IMR-90 (cell line): ENCODE results near the gene HDAC8.

Experiments used
- BHLHE40 ChIP-seq: fragments of 150-350 bp; IDR thresholded peaks from 2 replicates; pipeline ENCODE4 v1.6.1; 2016; ENCODE audit warnings: mild to moderate bottlenecking, low read depth, low read length
- CEBPB ChIP-seq: IDR thresholded peaks from 2 replicates; pipeline ENCODE4 v1.6.1; 2012; ENCODE audit warnings: low read depth, low read length, improper control_type of control experiment
- FOS ChIP-seq: fragments of 150-350 bp; IDR thresholded peaks from 2 replicates; pipeline ENCODE4 v1.6.1; 2016; ENCODE audit warnings: low read depth, low read length
- MAFK ChIP-seq: IDR thresholded peaks from 2 replicates; pipeline ENCODE4 v1.6.1; 2012; ENCODE audit warnings: low read depth, low read length, improper control_type of control experiment
- MAZ ChIP-seq: IDR thresholded peaks from 2 replicates; pipeline ENCODE4 v1.6.1; 2012; ENCODE audit warnings: low read depth, mild to moderate bottlenecking, low read length, improper control_type of control experiment, moderate library complexity, borderline replicate concordance
- POLR2A ChIP-seq: IDR thresholded peaks from 2 replicates; pipeline ENCODE4 v1.6.1; 2012; ENCODE audit warnings: mild to moderate bottlenecking, low read depth, low read length
- RAD21 ChIP-seq: IDR thresholded peaks from 2 replicates; pipeline ENCODE4 v1.6.1; 2012; ENCODE audit warnings: low read length, improper control_type of control experiment
- RCOR1 ChIP-seq: IDR thresholded peaks from 2 replicates; pipeline ENCODE4 v1.6.1; 2012; ENCODE audit warnings: mild to moderate bottlenecking, low read length, improper control_type of control experiment; ENCODE audit not compliant: insufficient replicate concordance
- RFX5 ChIP-seq: IDR thresholded peaks from 2 replicates; pipeline ENCODE4 v1.8.0; 2012; ENCODE audit warnings: low read depth, mild to moderate bottlenecking, low read length, moderate library complexity
- SMC3 ChIP-seq: fragments of 150-350 bp; IDR thresholded peaks from 2 replicates; pipeline ENCODE4 v1.6.1; 2016; ENCODE audit warnings: low read depth, mild to moderate bottlenecking, antibody characterized with exemption, low read length, moderate library complexity
- TF ChIP-seq, protein P1 (sequence below): conservative IDR thresholded peaks from 2 replicates; pipeline ENCODE4 v1.5.1; 2012; ENCODE audit warnings: mild to moderate bottlenecking, low read depth, low read length, improper control_type of control experiment
- TF ChIP-seq, protein P2 (sequence below): fragments of 150-350 bp; IDR thresholded peaks from 2 replicates; pipeline ENCODE4 v1.6.1; 2017; ENCODE audit warnings: mild to moderate bottlenecking, antibody characterized with exemption, low read length, low read depth
- TF ChIP-seq, protein P3 (sequence below): fragments of 150-350 bp; IDR thresholded peaks from 2 replicates; pipeline ENCODE4 v1.6.1; 2016; ENCODE audit warnings: low read depth, mild to moderate bottlenecking, low read length, moderate library complexity, borderline replicate concordance

DNA sequence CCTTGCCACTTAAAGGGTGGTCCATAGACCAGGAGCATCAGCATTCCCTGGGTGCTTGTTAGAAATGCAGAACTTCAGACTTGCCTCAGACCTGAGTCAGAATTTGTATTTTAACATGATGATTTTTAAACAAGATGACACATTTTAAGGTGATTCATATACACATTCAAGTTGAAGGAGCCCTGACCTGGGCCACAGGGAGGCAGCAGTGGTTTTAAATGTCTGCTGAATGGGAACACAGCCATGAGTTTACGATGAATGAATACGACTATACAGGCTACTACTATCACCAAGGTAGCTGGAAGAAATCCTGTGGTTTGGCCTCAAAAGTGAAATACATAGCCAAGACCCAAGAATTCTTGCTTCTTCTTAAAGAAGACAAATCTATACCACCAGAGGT is 2.9 kb downstream of the HDAC8 start:
- TF ChIP-seq POLR2A (no peak), FOS (no peak), SMC3 (peak; percentile 49), BHLHE40 (no peak), RCOR1 (no peak), RFX5 (no peak), CEBPB (no peak), RAD21 (peak; percentile 45), MAFK (no peak), MAZ (no peak)
- TF ChIP-seq, protein P1, sequence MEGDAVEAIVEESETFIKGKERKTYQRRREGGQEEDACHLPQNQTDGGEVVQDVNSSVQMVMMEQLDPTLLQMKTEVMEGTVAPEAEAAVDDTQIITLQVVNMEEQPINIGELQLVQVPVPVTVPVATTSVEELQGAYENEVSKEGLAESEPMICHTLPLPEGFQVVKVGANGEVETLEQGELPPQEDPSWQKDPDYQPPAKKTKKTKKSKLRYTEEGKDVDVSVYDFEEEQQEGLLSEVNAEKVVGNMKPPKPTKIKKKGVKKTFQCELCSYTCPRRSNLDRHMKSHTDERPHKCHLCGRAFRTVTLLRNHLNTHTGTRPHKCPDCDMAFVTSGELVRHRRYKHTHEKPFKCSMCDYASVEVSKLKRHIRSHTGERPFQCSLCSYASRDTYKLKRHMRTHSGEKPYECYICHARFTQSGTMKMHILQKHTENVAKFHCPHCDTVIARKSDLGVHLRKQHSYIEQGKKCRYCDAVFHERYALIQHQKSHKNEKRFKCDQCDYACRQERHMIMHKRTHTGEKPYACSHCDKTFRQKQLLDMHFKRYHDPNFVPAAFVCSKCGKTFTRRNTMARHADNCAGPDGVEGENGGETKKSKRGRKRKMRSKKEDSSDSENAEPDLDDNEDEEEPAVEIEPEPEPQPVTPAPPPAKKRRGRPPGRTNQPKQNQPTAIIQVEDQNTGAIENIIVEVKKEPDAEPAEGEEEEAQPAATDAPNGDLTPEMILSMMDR = 0 out of 2 replicates have a peak, but pooled peaks have one; percentile 28
- TF ChIP-seq, protein P2, sequence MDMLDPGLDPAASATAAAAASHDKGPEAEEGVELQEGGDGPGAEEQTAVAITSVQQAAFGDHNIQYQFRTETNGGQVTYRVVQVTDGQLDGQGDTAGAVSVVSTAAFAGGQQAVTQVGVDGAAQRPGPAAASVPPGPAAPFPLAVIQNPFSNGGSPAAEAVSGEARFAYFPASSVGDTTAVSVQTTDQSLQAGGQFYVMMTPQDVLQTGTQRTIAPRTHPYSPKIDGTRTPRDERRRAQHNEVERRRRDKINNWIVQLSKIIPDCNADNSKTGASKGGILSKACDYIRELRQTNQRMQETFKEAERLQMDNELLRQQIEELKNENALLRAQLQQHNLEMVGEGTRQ = no peak
- TF ChIP-seq, protein P3, sequence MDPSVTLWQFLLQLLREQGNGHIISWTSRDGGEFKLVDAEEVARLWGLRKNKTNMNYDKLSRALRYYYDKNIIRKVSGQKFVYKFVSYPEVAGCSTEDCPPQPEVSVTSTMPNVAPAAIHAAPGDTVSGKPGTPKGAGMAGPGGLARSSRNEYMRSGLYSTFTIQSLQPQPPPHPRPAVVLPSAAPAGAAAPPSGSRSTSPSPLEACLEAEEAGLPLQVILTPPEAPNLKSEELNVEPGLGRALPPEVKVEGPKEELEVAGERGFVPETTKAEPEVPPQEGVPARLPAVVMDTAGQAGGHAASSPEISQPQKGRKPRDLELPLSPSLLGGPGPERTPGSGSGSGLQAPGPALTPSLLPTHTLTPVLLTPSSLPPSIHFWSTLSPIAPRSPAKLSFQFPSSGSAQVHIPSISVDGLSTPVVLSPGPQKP = no peak
